NCI-H1048 (cell line): Measurements from ENCODE around the gene ASAP2.

Experiments used
- DNase-seq: peaks from one replicate; lab custom pipeline; 2025; lab: John Stamatoyannopoulos, UW

Gene ASAP2

GRCh38 chr2:9347411-9347881 lies 140.8 kb downstream of the ASAP2 start:
- no peak for DNase-seq

DNA sequence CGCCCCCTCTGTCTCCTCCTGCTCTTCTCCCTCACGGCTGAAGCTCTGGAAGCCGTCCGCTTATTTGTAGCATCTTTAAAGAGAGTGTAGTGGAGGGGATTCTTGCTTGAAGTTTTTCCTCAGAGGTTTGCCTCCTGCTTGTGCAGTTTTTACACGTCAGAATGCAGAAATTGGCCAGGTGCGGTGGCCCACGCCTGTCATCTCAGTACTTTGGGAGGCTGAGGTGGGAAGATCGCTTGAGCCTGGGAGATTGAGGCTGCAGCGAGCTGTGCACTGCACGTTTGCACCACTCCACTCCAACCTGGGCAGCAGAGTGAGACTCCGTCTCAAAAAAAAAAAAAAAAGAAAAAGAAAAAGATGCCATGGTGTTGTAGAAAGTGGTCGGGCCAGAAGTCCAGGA lies 147.7 kb downstream of the ASAP2 start:
- DNase-seq = no peak

GRCh38 chr2:9355270-9355669 lies 148.7 kb downstream of the ASAP2 start:
- no peak for DNase-seq

DNA sequence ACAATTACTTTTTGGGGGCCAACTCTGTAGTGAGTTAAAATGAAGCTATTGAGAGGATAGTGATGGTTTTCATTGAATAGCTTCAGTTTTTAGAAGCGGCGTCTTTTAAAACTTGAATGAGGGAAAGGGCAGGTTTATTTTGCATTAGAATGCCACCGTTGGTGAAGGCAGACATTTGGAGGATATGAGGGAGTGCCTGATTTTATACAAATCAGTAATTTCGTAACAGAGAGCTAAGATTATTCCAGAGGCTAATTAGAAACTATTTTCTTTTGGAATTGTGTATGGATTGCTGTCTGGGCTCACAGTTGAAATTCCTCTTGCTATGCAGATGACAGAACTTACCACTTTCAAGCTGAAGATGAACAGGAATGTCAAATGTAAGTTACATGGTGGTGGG lies 149.1 kb downstream of the ASAP2 start:
- no peak for DNase-seq

DNA sequence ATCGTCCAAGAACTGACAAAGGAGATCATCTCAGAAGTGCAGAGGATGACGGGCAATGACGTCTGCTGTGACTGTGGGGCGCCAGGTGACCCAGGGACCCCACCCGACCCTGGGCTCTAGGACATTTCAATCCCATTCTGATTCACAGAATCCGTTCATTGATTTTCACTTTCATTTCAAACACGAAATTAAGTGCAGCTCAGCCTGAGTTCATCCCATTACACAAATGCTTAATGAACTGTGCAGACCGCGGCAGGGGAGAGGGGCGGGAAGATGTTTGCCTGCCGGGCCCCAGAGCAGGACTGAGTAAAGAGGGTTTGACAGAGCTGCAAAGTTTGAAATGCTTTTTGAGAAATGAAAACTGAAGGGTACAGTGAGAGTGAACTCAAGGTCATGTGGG lies 149.6 kb downstream of the ASAP2 start:
- no peak for DNase-seq

DNA sequence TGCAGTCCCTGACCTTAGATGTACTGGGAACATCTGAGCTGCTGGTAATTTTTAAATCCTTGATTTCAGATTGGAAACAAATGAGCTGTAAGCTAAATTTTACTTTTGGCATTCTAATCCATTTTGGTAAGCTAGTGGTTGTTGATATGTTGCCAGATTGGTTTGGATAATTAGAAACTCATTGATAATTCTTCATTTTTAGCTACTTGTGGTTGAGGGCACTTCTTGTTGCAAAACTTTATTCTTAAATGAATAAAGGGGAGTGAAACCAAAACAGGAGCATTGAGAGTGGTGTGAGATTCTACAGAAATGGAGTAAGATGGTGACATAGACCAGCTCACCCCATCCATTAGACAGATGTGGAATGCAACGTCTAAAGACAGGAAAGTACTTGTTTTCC lies 152.2 kb downstream of the ASAP2 start:
- no peak for DNase-seq

- no peak for DNase-seq
Measured at GRCh38 chr2:9359463-9359862, 152.9 kb downstream of the ASAP2 start.

- no peak for DNase-seq
Measured at GRCh38 chr2:9360110-9360509, 153.5 kb downstream of the ASAP2 start.

DNA sequence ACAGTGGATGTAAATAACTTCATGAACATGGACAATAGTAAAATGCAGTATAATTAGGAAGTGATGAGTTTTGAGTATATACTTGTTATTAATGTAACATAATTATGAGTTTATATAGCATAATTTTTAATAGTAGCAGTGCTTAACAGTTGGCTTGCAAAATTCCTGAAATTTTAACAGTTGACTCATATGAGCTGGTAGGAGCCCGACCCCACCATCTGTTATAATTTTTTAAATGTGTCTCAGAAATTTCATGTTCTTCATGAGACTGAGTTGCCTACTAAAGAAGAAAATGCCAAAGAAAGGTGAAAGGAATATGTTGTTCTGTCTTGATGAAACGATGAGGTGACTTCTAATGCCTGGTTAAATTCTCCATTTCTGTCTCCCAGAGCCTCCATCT lies 154.1 kb downstream of the ASAP2 start:
- no peak for DNase-seq

GRCh38 chr2:9364373-9364772 lies 157.8 kb downstream of the ASAP2 start:
- no peak for DNase-seq

GRCh38 chr2:9364791-9365497 lies 158.3 kb downstream of the ASAP2 start:
- no peak for DNase-seq

GRCh38 chr2:9365498-9366019 lies 158.9 kb downstream of the ASAP2 start:
- DNase-seq = no peak

DNA sequence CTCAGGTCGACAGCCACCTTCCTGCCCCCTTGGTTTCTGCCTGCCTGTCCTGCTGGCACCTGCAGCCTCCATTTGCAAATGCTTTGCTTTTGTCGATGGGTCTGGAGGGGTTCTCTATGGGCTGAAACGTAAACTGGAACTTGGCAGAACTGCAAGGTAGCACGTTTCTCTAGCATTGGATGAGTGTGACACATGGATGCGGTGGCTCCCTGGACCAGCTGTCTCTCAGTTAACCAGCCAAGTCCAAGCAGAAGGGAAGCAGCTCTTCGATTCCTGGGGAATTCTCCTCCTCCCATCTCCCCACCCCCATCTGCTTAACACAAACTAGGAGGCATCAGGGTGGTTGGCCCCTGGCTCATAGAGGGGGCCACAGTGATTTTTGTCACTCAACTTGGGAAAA lies 159.4 kb downstream of the ASAP2 start:
- DNase-seq = no peak

DNA sequence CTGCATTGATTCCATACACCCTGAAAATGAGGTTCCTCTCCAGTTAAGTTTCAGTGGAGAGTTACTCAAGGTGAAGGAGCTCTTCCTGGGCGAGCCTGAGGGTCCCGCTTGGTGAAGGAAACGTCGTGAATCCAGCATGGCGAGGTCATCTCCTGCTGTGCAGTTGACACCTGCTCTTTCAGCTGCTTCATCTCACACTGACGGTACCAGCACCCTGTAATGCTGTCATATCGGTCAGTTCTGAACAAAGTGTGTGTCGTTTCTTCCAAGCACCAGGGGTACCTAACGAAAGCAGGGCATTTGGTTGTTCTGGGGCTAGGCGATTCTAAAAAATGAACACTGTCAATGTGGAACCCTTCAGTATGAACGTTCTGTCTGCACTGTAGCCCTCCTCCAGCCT lies 164.1 kb downstream of the ASAP2 start:
- no peak for DNase-seq

DNA sequence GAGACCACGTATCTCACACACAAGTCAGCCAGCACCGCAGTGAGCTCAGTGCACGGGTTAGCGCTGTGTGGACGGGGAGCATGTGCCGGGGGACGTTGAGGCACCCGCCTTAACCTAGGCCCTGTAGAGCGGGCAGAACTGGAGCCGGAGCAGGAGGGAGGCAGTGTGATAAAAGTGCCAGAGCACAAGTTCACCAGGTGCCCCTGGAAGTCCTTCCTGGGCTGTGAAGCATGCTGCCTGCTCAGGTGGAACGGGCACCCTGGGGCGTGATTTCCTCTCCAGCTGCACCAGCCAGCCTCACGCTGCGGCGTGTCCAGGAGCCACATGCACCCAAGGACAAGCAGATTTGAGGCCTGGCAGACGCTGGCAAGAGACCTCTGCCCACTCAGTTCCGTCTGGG lies 166.4 kb downstream of the ASAP2 start:
- no peak for DNase-seq

DNA sequence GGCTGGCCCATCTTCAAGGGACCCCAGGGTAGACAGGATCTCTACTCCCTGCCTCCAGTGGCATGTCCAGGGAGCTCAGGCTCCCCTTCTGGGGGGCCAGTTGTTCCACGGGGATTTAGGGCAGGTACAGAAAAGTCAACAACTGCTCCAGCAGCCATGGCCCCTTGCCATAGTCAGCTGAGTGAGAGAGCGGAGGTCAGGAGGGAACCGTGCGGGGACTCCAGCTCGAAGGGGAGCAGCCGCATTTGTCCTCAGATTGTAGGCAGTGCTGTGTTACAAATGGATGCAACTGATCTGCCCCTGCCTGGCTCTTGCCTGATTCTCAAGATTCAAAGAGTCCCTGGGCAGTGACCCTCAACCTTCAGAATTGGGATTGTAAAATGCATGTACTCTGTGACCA lies 166.9 kb downstream of the ASAP2 start:
- no peak for DNase-seq

DNA sequence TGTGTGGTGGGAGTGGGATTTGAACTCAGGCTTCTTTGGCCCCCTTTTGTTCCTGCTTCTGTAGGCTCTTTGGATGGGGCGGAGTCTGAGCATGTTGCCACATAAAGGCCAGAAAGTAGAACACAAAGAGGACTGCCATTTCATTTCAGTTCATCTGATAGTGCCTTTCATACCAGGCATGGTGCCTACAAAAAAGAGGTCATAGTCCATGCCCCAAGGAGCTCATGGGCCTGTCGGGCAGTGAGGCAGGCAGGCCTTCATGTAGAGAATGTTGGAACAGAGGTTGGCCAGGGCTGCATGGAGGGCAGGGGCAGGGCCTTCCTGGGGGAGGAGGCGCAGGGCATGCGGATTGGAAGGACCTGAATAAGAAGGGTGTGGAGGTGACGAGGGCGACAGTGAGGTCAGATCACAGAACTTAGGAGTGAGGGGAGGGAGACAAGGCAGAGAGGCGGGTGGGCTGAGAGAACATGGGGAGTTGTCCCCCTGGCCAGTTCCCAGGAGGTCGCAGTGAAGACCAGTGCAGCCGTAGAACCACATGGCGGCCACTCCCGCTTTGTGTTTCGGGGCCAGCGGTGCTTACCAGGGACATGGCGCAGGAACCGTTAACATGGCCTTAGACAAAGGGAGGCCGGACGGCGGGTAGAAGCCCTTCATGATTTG lies 167.6 kb downstream of the ASAP2 start:
- DNase-seq = no peak

DNA sequence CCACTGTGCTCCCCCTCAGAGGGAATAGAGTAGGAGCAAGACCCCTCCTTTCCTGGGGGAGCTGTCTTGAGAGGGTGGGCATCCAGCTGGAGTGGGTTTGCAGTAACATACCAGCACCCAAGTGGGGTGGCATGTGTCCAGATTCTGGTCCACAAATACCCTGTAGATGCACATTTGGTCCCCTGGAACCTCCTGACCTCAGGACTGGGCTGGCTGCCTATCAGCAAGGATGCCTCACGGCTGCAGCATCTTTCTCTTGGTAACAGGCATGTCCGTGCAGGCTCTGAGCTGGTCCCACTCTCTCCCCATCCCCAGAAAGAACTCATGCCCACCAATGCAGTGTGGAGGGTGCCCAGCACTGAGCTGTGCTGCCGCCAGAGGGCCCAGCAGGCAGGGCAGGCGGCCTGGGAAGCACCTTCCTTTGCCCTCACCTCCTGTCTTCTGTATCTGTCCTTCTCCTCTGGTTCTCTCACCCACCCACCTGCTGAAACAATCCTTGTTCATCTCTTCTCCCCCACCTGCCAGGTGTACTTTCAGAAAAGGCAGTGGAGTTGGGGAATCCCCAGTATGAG lies 169.3 kb downstream of the ASAP2 start:
- DNase-seq = no peak

DNA sequence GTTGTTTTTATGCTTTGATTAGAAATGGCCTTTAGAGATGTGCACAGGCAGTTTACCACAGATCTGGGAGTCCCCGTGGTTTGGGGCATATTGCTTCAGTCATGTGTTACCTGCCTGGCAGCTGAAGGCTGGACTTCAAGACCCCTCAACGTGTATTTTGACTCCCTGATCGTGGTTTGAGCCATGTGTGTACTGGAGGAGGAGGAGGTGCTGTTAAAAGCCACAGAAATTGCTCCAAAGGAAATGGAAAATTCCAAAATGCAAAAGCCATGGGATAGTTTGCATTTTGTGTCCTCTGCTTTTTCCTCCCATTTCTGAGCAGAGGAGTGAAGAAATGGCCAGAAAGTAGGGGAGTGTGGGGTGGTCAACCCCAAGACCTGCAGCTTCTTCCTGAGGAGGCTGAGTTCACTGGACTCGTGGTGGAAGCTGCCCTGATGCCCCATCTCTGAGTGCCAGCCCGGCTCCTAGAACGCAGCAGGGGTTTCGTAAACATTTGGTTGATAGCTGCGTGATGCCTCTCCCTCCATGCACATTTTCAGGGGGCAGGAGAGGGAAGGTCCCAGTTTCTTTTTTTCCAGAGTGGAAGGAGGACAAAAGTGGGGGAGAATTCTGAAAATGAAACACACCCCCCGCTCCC lies 171.0 kb downstream of the ASAP2 start:
- no peak for DNase-seq

DNA sequence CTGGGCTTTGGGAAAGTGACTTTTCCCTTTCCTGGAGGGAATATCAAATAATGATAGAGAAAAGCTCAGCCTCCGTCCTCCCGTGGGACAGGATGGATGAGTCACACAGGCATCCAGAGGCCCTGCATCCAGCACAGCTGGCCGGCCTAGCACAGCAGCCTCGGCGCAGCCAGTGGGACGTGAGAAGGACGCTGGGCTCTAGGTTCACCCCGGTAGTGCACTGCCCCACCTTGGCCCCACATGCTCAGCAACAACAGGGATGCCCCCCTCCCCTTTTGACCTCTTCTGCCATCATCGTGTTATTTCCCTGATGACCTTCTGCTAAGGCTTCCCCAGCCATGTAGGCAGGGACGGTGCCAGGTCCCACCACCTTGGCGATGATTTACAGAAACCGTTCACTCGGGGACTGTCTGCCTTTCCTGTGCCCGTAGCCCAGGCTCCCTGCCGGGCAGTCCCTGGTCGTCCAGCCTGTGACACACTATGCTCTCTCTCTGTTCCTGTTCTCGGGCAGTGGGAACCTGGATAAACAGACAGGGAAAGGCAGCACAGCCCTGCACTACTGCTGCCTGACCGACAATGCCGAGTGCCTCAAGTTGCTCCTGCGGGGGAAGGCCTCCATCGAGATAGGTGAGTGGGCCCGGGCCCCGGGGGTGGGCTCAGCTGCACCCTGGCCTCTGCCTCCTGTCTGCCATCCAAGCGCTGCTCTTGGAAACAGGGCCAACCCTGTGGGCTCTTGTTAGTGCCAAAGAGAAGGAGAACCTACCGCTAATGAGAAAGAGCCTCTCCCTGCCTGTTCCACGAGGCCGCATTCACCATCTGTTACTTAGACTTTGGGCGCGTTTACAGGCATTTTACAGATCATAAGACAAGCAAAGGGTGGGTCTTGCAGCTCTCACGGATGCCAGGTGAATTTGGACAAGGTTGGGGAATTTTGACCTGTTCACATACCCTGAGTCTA lies 172.1 kb downstream of the ASAP2 start:
- no peak for DNase-seq

GRCh38 chr2:9379391-9379755 lies 172.8 kb downstream of the ASAP2 start:
- DNase-seq = no peak
